Neuronal stem cell (in vitro differentiated cells): ENCODE measurements around the gene TMC8.
A peak's percentile ranks its signal among the peaks of the same experiment; 100 is the strongest.

Source experiments
- DNase-seq: peaks from one replicate; pipeline ENCODE4 v3.0.0-alpha.2; 2013; ENCODE audit warnings: low spot score
- H2AFZ ChIP-seq: one replicate; pipeline ENCODE4 v1.6.1; 2013; ENCODE audit warnings: mild to moderate bottlenecking, low read length, inconsistent platforms
- H2AK5ac ChIP-seq: 2 replicates; pipeline ENCODE4 v1.6.1; 2013; ENCODE audit warnings: low read depth, mild to moderate bottlenecking, inconsistent platforms, low read length, moderate library complexity, mixed read lengths
- H2BK120ac ChIP-seq: 2 replicates; pipeline ENCODE4 v1.6.1; 2013; ENCODE audit warnings: low read depth, mild to moderate bottlenecking, inconsistent platforms, low read length, moderate library complexity, mixed read lengths
- H2BK12ac ChIP-seq: one replicate; pipeline ENCODE4 v1.6.1; 2013; ENCODE audit warnings: low read length, inconsistent platforms
- H2BK15ac ChIP-seq: 2 replicates; pipeline ENCODE4 v1.6.1; 2013; ENCODE audit warnings: mild to moderate bottlenecking, low read length, inconsistent platforms, mixed read lengths
- H2BK5ac ChIP-seq: one replicate; pipeline ENCODE4 v1.6.1; 2013; ENCODE audit warnings: inconsistent platforms, mild to moderate bottlenecking, low read length, moderate library complexity
- H3K14ac ChIP-seq: one replicate; pipeline ENCODE4 v1.6.1; 2013; ENCODE audit warnings: low read length, inconsistent platforms
- H3K18ac ChIP-seq: 2 replicates; pipeline ENCODE4 v1.6.1; 2013; ENCODE audit warnings: low read length, inconsistent platforms
- H3K23ac ChIP-seq: 2 replicates; pipeline ENCODE4 v1.6.1; 2013; ENCODE audit warnings: low read depth, mild to moderate bottlenecking, mixed read lengths, low read length, inconsistent platforms; ENCODE audit not compliant: poor library complexity
- H3K27ac ChIP-seq: replicated peaks from 3 replicates; pipeline ENCODE4 v1.5.1; 2013; ENCODE audit warnings: low read length, inconsistent platforms
- H3K27me3 ChIP-seq, 3 experiments: 2 replicates each; pipeline ENCODE4 v1.6.1; 2013; ENCODE audit warnings: low read length in 3 of 3, mild to moderate bottlenecking in 2 of 3, inconsistent platforms in 1 of 3, low read depth in 1 of 3, mixed read lengths in 1 of 3, moderate library complexity in 1 of 3; ENCODE audit not compliant: control insufficient read depth in 3 of 3, insufficient read depth in 3 of 3
- H3K36me3 ChIP-seq, 2 donors: replicated peaks in 1 of 2; 2 replicates each; pipeline ENCODE4 v1.6.1; 2013; ENCODE audit warnings: low read length in 2 of 2; ENCODE audit not compliant: control insufficient read depth in 2 of 2, insufficient read depth in 2 of 2
- H3K4ac ChIP-seq: 2 replicates; pipeline ENCODE4 v1.6.1; 2013; ENCODE audit warnings: inconsistent platforms, mild to moderate bottlenecking, low read length, moderate library complexity
- H3K4me1 ChIP-seq, 2 donors: 1 replicate in 1 of 2; 2 replicates in 1 of 2; pipeline ENCODE4 v1.6.1; 2013; ENCODE audit warnings: low read length in 2 of 2, low read depth in 1 of 2; ENCODE audit not compliant: control insufficient read depth in 2 of 2, insufficient read depth in 1 of 2
- H3K4me2 ChIP-seq: one replicate; pipeline ENCODE4 v1.6.1; 2013; ENCODE audit warnings: mild to moderate bottlenecking, low read length, inconsistent platforms; ENCODE audit not compliant: insufficient read depth, poor library complexity, severe bottlenecking
- H3K4me3 ChIP-seq, 2 donors: 2 replicates each; pipeline ENCODE4 v1.5.1; 2013; ENCODE audit warnings: low read length in 2 of 2, mild to moderate bottlenecking in 2 of 2, inconsistent platforms in 1 of 2, moderate library complexity in 1 of 2
- H3K79me1 ChIP-seq: one replicate; pipeline ENCODE4 v1.6.1; 2013; ENCODE audit warnings: low read depth, mild to moderate bottlenecking, inconsistent platforms, low read length, moderate library complexity
- H3K9ac ChIP-seq: one replicate; pipeline ENCODE4 v1.6.1; 2013; ENCODE audit warnings: mild to moderate bottlenecking, low read depth, low read length, inconsistent platforms; ENCODE audit not compliant: poor library complexity
- H3K9me3 ChIP-seq, 2 donors: replicated peaks in 1 of 2; 2 replicates each; pipeline versions ENCODE3 to v1.6.1; 2013; ENCODE audit warnings: low read length in 2 of 2, mild to moderate bottlenecking in 2 of 2, inconsistent platforms in 1 of 2, low read depth in 1 of 2, mixed read lengths in 1 of 2, moderate library complexity in 1 of 2; ENCODE audit not compliant: control insufficient read depth in 2 of 2, insufficient read depth in 1 of 2
- H4K8ac ChIP-seq: one replicate; pipeline ENCODE4 v1.6.1; 2013; ENCODE audit warnings: low read depth, mild to moderate bottlenecking, inconsistent platforms, low read length, moderate library complexity
- H4K91ac ChIP-seq: one replicate; pipeline ENCODE4 v1.6.1; 2013; ENCODE audit warnings: low read length, low read depth, mild to moderate bottlenecking, inconsistent platforms; ENCODE audit not compliant: poor library complexity
- WGBS, 2 donors: extraction: QIAGEN DNeasy Blood & Tissue Kit; methylation state at CpG; one replicate each; pipeline ENCODE4 v1.1.7; 2013; ENCODE audit warnings: missing lambda C conversion rate in 2 of 2, mixed read lengths in 1 of 2; ENCODE audit not compliant: insufficient read length in 2 of 2, insufficient replicate concordance in 1 of 2; ENCODE audit errors: extremely low coverage in 2 of 2; 5-methylcytosine and 5-hydroxymethylcytosine counted together

The TMC8 gene

GRCh38 chr17:78146471-78146869 lies 15.9 kb downstream of the TMC8 start:
- H3K9me3 ChIP-seq, result peaks cover 0 to 2% of the 10 kb centered on the region in 2 donors
- H2AK5ac ChIP-seq, result peak overlapping the region; percentile 92
- H3K4me1 ChIP-seq, result peaks cover 2 to 6% of the 10 kb centered on the region in 2 donors
- H2BK5ac ChIP-seq, result no peak overlapping the region
- no peak overlapping the region for H3K4ac ChIP-seq
- no peak overlapping the region for H3K4me2 ChIP-seq
- peak overlapping the region; percentile 82 for H3K14ac ChIP-seq
- H3K27ac ChIP-seq, result no peak overlapping the region
- H3K23ac ChIP-seq, result no peak overlapping the region
- no peak overlapping the region for H2AFZ ChIP-seq
- no peaks in the 10 kb centered on the region for H3K79me1 ChIP-seq
- no peak overlapping the region for H2BK12ac ChIP-seq
- H3K4me3 ChIP-seq, result no peak overlapping the region
- peak overlapping the region; percentile 80 for H3K18ac ChIP-seq
- no peak overlapping the region for H4K8ac ChIP-seq
- H2BK120ac ChIP-seq, result no peak overlapping the region
- H3K27me3 ChIP-seq, result peaks cover 0 to 50% (median under 1%) of the 10 kb centered on the region in 3 experiments
- no peaks in the 10 kb centered on the region for H3K36me3 ChIP-seq
- no peak overlapping the region for H2BK15ac ChIP-seq
- no peak for DNase-seq
- WGBS, 2 donors, result no CpG with 5 or more reads among the region's 7 CpGs
- H3K9ac ChIP-seq, result no peak overlapping the region
- H4K91ac ChIP-seq, result no peak overlapping the region

- no peak overlapping the region for H3K27ac ChIP-seq
- no peaks in the 10 kb centered on the region for H3K79me1 ChIP-seq
- peak overlapping the region; percentile 92 for H2AK5ac ChIP-seq
- no peak overlapping the region for H3K9ac ChIP-seq
- H3K4me3 ChIP-seq, result no peak overlapping the region
- no peak overlapping the region for H3K23ac ChIP-seq
- H2BK12ac ChIP-seq, result no peak overlapping the region
- H3K4me2 ChIP-seq, result no peak overlapping the region
- H3K4ac ChIP-seq, result no peak overlapping the region
- peaks cover 0 to 46% (median 0%) of the 10 kb centered on the region in 3 experiments for H3K27me3 ChIP-seq
- peaks cover 0 to 2% of the 10 kb centered on the region in 2 donors for H3K9me3 ChIP-seq
- H2BK15ac ChIP-seq, result no peak overlapping the region
- peaks cover 5 to 10% of the 10 kb centered on the region in 2 donors for H3K4me1 ChIP-seq
- H4K8ac ChIP-seq, result no peak overlapping the region
- no peaks in the 10 kb centered on the region for H3K36me3 ChIP-seq
- H2BK120ac ChIP-seq, result no peak overlapping the region
- H2AFZ ChIP-seq, result peak overlapping the region; percentile 17
- no peak overlapping the region for H4K91ac ChIP-seq
- peak overlapping the region; percentile 15 for H3K18ac ChIP-seq
- no peak for DNase-seq
- H3K14ac ChIP-seq, result no peak overlapping the region
- no CpG with 5 or more reads among the region's 6 CpGs for WGBS, 2 donors
- no peak overlapping the region for H2BK5ac ChIP-seq
Observed at GRCh38 chr17:78146881-78147280, 16.3 kb downstream of the TMC8 start.

GRCh38 chr17:78147315-78147998 lies 16.9 kb downstream of the TMC8 start:
- Histone ChIP-seq H3K4me1 (peaks cover 5 to 10% of the 10 kb centered on the region in 2 donors), H3K4ac (no peak overlapping the region), H2BK15ac (no peak overlapping the region), H4K91ac (no peak overlapping the region), H3K27ac (no peak overlapping the region), H4K8ac (no peak overlapping the region), H2BK12ac (no peak overlapping the region), H3K9me3 (peaks cover 0 to 2% of the 10 kb centered on the region in 2 donors), H3K23ac (no peak overlapping the region), H3K14ac (no peak overlapping the region), H3K36me3 (no peaks in the 10 kb centered on the region), H3K27me3 (peaks cover 0 to 41% (median 0%) of the 10 kb centered on the region in 3 experiments), H3K18ac (no peak overlapping the region), H2BK120ac (no peak overlapping the region), H3K4me3 (no peak overlapping the region), H2BK5ac (no peak overlapping the region), H3K4me2 (no peak overlapping the region), H2AK5ac (peak overlapping the region; percentile 24), H2AFZ (peak overlapping the region; percentile 17), H3K9ac (no peak overlapping the region), H3K79me1 (no peaks in the 10 kb centered on the region)
- WGBS, 2 donors, result no CpG with 5 or more reads among the region's 8 CpGs
- DNase-seq, result no peak

DNA sequence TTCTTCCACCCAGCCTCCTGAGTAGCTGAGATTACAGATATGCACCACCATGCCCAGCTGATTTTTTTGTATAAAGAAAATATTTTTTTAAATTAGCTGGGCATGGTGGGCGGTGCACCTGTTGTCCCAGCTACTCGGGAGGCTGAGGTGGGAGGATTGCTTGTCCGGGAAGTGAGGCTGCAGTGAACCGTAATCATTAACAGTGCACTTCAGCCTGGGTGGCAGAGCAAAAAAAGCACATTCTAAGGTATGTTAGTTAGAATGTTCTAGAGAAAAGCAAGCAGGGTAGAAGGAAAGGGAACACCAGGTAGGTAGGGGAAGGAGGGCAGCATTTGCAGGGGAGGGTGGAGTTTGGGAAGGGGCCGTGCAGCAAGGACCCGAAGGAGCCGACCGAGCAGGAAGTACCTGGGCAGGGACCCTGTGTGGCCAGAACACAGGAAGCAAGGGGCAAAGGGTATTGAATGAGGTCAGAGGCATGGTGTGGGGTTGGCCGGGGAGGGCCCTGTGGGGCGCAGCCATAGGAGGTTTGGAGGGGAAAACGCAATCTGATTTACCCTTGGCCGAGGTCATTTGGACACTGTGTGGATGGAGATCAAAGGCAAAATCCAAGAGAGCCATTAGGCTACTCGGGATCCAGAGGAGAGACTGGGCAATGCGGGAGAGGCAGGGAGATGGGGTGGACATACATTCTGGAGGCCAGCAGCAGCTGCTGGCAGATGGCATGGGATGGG lies 17.9 kb downstream of the TMC8 start:
- H3K4me1 ChIP-seq, result peaks cover 5 to 10% of the 10 kb centered on the region in 2 donors
- no peak overlapping the region for H3K4me3 ChIP-seq
- H3K4ac ChIP-seq, result no peak overlapping the region
- peaks cover 0 to 34% (median 0%) of the 10 kb centered on the region in 3 experiments for H3K27me3 ChIP-seq
- H3K27ac ChIP-seq, result no peak overlapping the region
- H3K9me3 ChIP-seq, result peaks cover 0 to 2% of the 10 kb centered on the region in 2 donors
- H3K14ac ChIP-seq, result no peak overlapping the region
- H4K91ac ChIP-seq, result no peak overlapping the region
- H3K18ac ChIP-seq, result peak overlapping the region; percentile 8
- H3K4me2 ChIP-seq, result no peak overlapping the region
- H3K23ac ChIP-seq, result no peak overlapping the region
- no peak overlapping the region for H2BK15ac ChIP-seq
- no peak overlapping the region for H2BK12ac ChIP-seq
- no peaks in the 10 kb centered on the region for H3K79me1 ChIP-seq
- no peak overlapping the region for H2BK120ac ChIP-seq
- no CpG with 5 or more reads among the region's 14 CpGs for WGBS, 2 donors
- no peak overlapping the region for H2AK5ac ChIP-seq
- H2AFZ ChIP-seq, result peak overlapping the region; percentile 49
- no peak overlapping the region for H3K9ac ChIP-seq
- no peak overlapping the region for H2BK5ac ChIP-seq
- DNase-seq, result no peak
- no peaks in the 10 kb centered on the region for H3K36me3 ChIP-seq
- H4K8ac ChIP-seq, result no peak overlapping the region
